Left colon (tissue), 2 donors: ENCODE data around the gene ARMC12. TPM values are rescaled to one million over a fixed set of nuclear protein-coding genes. Genes with fewer than 3 reads are reported as not detected.

Experiments used
- ATAC-seq: fragments of 200-7000 bp; cut with Tn5 transposase; one replicate; pipeline ENCODE4 v1.9.1; 2020; ENCODE audit warnings: mild to moderate bottlenecking, moderate library complexity
- DNase-seq, 2 donors: peaks; one replicate each; pipeline ENCODE4 v3.0.0-alpha.2; 2020
- intact Hi-C, 2 donors: fragments of 100-400 bp; cut with DNase I in 1 of 2; cut with micrococcal nuclease in 1 of 2; formaldehyde crosslinking; loops; one replicate each; pipeline versions ENCODE4 v1.11.2 to v1.14.0; 2022; cut with DNase I, micrococcal nuclease
- total RNA-seq, 2 donors: library from RNA; stranded (reverse); fragmentation: NEBNext Ultra II Directional; extraction: Animal tissue kit (Norgen Biotek cat#: 25700); gene quantifications; one replicate each; pipeline ENCODE4 v1.2.1, GENCODE V29; 2021
- donor health status: DM: no; HTN: no; CAD: no.
- donor health status: DM: yes; HTN: yes; CAD: no.

Gene ARMC12
- total RNA-seq, 2 donors from 2014 or later: 0.46 TPM; not detected in 1

- no peak for DNase-seq
- ATAC-seq: peak; percentile 79
- intact Hi-C loops: no loop called here
Observed at GRCh38 chr6:35754452-35755277, 17.8 kb downstream of the ARMC12 start.

GRCh38 chr6:35755278-35755924 is 18.6 kb downstream of the ARMC12 start:
- intact Hi-C loops: no loop called here
- no peak for DNase-seq
- ATAC-seq: no peak

DNA sequence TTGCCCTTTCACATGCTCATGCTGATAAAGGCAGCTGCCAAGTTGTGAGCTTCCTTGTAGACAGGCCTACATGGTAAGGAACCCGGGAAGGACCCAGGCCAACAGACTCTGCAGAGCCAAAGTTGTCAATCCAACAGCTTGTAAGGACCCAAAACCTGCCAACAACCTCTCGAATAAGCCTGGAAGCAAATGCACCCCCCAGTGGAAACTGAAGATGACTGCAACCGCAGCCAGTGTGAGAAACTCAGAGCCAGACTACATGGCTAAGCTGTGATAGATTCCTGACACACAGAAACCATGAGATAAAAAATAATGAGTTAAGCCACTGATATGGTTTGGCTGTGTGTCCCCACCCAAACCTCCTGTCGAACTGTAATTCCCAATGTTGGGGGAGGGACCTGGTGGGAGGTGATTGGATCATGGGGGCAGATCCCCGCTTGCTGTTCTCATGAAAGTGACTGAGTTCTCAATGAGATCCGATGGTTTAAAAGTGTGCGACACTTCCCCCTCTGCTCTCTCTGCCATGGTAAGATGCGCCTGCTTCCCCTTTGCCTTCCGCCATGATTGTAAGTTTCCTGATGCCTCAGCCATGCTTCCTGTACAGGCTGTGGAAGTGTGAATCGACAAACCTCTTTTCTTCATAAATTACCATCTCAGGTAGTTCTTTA is 20.8 kb downstream of the ARMC12 start:
- DNase-seq: no peak
- intact Hi-C loops: no loop called here
- peak; percentile 34 for ATAC-seq

GRCh38 chr6:35759426-35759825 is 22.6 kb downstream of the ARMC12 start:
- no peak for ATAC-seq
- DNase-seq: no peak
- intact Hi-C loops: no loop called here

DNA sequence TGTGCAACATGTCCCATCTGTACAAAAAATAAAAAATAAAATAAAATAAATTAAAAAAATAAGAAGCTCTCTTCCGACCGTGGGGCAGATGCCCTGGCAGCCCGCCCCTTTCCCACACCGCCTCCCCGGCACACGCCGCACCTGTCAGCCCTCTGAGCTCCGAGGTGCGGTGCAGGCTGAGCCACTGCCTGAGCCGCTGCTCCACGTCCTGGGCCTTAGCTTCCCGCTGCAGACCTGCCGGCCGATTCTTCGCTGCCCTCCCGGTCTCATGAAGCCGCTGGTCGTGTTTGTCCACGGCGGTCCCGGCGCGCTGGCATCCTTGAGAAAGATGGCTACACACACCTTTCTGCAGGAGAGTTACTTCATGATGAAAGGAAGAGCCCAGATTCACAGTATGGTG is 28.9 kb downstream of the ARMC12 start:
- no peak for ATAC-seq
- intact Hi-C loops: no loop called here
- DNase-seq: no peak

GRCh38 chr6:35769211-35769610 is 32.4 kb downstream of the ARMC12 start:
- intact Hi-C loops: no loop called here
- ATAC-seq: no peak
- no peak for DNase-seq

GRCh38 chr6:35771343-35771627 is 34.5 kb downstream of the ARMC12 start:
- intact Hi-C loops: no loop called here
- ATAC-seq (no peak), DNase-seq (no peak)

- intact Hi-C loops: no loop called here
- DNase-seq (no peak), ATAC-seq (no peak)
Observed at GRCh38 chr6:35774116-35774794, 37.4 kb downstream of the ARMC12 start.

DNA sequence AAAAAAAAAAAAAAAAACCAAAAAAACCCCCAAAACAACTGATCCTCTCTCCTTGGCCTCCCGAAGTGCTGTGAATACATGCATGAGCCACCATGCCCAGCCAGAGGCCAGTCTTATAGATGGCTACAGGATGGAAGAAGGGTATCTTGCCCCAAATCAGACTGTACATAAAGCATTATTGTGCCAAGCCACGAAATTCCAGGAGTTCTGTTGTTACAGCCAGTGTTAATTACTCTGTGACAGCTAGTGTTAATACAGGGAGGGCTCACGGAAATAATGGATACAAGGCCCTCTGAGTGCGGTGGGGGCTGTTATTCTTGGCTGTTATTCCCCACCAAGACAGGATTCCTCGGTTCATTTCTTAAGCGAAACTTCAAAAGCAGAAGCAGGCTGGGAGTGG is 38.2 kb downstream of the ARMC12 start:
- ATAC-seq (no peak), DNase-seq (no peak)
- intact Hi-C loops: no loop called here

- ATAC-seq: peak; percentile 40
- peak in 1 of 2 donors; percentile 19 for DNase-seq
- intact Hi-C loops: no loop called here
Observed at GRCh38 chr6:35776364-35777215, 39.8 kb downstream of the ARMC12 start, which contains the start of gene CLPSL2. CLPSL2 (plus strand) TSS chr6:35776598; CDS start chr6:35776619, 21 bp downstream.

DNA sequence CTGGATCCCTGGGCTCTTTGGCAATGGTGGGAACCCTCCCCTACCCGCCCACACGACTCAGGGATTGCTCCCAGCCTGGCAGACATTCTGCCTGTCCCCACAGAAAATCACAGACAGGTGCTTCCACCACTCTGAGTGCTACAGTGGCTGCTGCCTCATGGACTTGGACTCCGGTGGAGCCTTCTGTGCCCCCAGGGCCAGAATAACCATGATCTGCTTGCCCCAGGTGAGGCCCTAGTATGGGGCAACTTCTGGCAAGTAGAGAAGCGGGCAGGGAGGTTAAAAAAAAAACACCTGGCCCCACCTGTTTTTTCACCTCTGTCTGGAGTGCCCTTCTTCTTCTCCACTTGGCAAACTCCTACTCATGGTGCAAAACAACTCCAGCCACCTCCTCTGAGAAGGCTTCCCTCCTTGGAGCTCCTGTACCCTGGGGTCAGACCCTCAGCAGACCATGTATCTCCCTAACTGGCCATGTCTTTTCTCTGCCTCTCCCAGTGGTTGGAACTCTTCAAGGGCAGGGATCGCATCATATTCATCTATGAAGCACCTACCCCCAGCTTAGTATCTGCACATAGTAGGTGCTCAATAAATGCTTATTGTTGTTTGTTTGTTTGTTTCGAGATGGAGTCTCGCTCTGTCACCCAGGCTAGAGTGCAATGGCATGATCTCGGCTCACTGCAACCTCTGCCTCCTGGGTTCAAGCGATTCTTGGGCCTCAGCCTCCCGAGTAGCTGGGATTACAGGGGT is 40.7 kb downstream of the ARMC12 start:
- DNase-seq (no peak), ATAC-seq (no peak)
- intact Hi-C loops: no loop called here

DNA sequence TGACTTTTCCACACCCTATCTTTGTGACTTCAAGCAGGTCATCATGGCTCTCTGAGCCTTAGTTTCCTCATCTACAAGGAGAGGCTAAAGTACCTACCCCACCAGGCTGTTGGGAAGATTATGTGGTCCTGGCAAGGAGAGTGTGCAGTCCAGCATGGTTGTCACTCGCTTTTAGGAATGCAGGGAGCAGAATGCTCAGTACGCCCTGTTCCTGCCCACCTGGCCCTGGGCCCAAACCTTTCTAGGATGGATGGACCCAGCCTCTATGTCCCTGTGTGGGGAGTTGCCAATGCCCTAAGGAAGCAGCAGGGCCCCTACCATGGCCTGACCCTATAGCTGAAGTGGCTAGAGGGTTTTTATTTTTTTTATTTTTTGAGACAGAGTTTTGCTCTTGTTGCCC is 41.6 kb downstream of the ARMC12 start:
- DNase-seq (no peak), ATAC-seq (no peak)
- intact Hi-C loops: no loop called here

DNA sequence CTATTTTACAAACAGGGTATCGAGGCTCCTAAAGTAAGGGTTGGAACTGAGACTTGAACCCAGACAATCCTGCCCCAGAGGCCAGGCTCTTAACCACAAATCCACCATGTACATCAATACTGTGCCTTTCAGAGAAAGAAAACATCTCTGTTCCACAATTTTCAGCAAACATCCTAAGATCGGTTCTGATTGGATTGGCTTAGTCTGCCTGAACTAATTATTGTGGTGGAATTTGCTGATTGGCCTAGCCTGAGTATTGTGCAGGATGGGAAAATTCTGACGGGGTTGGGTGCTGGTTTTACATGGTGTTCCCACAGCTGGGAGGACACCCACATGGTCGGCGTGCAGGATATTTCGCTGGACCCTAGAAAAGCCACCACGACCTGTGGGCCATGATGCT is 43.9 kb downstream of the ARMC12 start, which contains the start of gene CLPSL1:
TSS of gene CLPSL1 (plus strand) at position 301 of the 400 bp plus-strand sequence. CDS start at position 393, 92 bp downstream.
- ATAC-seq (no peak), DNase-seq (no peak)
- intact Hi-C loops: no loop called here

DNA sequence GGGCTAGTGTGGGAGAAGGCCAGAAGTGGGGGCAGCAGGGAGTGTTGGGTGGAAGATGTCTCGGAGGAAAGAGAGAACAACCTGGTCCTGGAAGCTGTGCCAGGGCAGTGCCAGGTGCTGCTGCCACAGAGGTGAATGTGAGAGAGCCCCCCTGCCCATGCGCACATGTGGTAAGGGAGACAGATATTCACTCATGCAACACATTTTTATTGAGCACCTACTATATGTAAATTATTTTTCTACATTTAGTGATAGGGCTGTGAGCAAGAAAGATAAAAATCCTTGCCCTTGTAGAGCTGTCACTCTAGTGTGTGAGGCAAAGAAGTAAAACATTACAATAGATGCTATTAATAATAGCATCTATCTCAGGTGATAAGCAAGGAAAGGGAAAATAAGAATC is 44.5 kb downstream of the ARMC12 start:
- ATAC-seq: no peak
- DNase-seq: no peak
- intact Hi-C loops: no loop called here

GRCh38 chr6:35782424-35782823 is 45.6 kb downstream of the ARMC12 start:
- intact Hi-C loops: no loop called here
- no peak for DNase-seq
- no peak for ATAC-seq

- DNase-seq: no peak
- no peak for ATAC-seq
- intact Hi-C loops: no loop called here
Observed at GRCh38 chr6:35784200-35784599, 47.4 kb downstream of the ARMC12 start.

DNA sequence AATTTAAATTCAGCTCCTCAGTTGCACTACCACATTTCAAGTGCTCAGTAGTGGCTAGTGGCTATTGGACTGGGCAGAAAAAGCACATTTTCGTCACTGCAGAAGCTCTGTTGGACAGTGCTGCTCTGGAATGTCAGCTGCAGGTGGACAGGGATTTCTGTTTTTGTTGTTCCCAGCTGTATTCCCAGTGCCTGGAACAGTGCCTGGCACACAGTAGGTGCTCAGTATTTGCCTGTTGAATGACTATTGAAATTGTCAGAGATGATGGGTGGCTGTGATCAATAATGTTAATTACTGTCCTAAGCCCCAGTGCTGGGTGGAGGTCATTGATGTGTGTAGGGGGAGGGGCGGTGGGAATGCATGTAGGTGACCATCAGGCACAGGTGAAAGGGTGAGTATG is 49.4 kb downstream of the ARMC12 start:
- no peak for DNase-seq
- intact Hi-C loops: no loop called here
- ATAC-seq: no peak

DNA sequence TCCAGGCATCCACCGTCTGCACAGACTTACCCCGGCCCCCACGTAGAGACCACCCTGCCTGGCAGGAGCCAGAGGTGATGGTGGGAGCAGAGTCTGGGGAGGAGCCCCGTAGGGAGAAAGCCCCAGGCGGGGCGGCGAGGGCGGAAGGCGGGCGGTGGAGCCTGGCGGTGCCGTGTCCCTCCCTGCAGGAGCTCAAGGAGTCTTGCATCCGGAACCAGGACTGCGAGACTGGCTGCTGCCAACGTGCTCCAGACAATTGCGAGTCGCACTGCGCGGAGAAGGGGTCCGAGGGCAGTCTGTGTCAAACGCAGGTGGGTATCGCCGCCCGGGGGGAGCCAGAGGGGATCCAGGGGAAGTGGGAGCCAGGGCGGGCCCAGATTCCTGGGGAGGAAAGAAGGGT is 50.0 kb downstream of the ARMC12 start:
- intact Hi-C loops: no loop called here
- ATAC-seq: no peak

More for the DNA sequence above, 50.0 kb downstream of the ARMC12 start:
- DNase-seq: no peak
